ENCODE data around the gene ADORA2B. TPM values are rescaled to one million over a fixed set of nuclear protein-coding genes. Genes with fewer than 3 reads are reported as not detected.

ADORA2B gene
- total RNA-seq, 1 experiment from 2014 or later: 21.7 TPM

GRCh38 chr17:15914400-15915170 is 30.3 kb upstream of the ADORA2B start:
- peak; percentile 67 for DNase-seq (ENCODE audit: unreplicated experiment)
- H3K27ac Mint-ChIP-seq (ENCODE audit: low read depth, unreplicated experiment): peak overlapping the region; percentile 54
- H3K27me3 Mint-ChIP-seq (ENCODE audit: insufficient read depth, unreplicated experiment): no peaks in the 10 kb centered on the region
- peaks cover 7% of the 10 kb centered on the region for H3K9me3 Mint-ChIP-seq (ENCODE audit: unreplicated experiment)
- peaks cover 6% of the 10 kb centered on the region for H3K4me1 Mint-ChIP-seq (ENCODE audit: insufficient read depth, unreplicated experiment)
- no peaks in the 10 kb centered on the region for H3K36me3 Mint-ChIP-seq (ENCODE audit: insufficient read depth, unreplicated experiment)
- ChIA-PET POLR2A (no interaction called here), CTCF (no interaction called here)
- H3K4me3 Mint-ChIP-seq (ENCODE audit: unreplicated experiment): no peak overlapping the region
- no TSS peak for BruUV-seq (replicated peaks)
- no peak for TF ChIP-seq CTCF (IDR thresholded peaks at IDR 0.05; ENCODE audit: unreplicated experiment)
- intact Hi-C loops (cut with micrococcal nuclease): no loop called here

- CTCF ChIA-PET: interaction anchor here (0.5 to 0.6 kb wide), 2 partner anchors 14 to 30 kb away, joined by 3 to 4 read pairs; no protein-coding TSS in a partner anchor
- intact Hi-C loops (cut with micrococcal nuclease): no loop called here
- Mint-ChIP-seq H3K27me3 (ENCODE audit: insufficient read depth, unreplicated experiment) (no peaks in the 10 kb centered on the region), H3K4me3 (ENCODE audit: unreplicated experiment) (no peak overlapping the region), H3K4me1 (ENCODE audit: insufficient read depth, unreplicated experiment) (peaks cover 18% of the 10 kb centered on the region), H3K27ac (ENCODE audit: low read depth, unreplicated experiment) (no peak overlapping the region), H3K36me3 (ENCODE audit: insufficient read depth, unreplicated experiment) (no peaks in the 10 kb centered on the region), H3K9me3 (ENCODE audit: unreplicated experiment) (peaks cover 7% of the 10 kb centered on the region)
- no peak for DNase-seq (ENCODE audit: unreplicated experiment)
- POLR2A ChIA-PET: interaction anchor here (0.9 kb wide), 1 partner anchor 26 kb away, joined by 4 read pairs; no protein-coding TSS in a partner anchor
- no peak for TF ChIP-seq CTCF (IDR thresholded peaks at IDR 0.05; ENCODE audit: unreplicated experiment)
- BruUV-seq (replicated peaks): no TSS peak
These were observed 29.0 kb upstream of the ADORA2B start for GRCh38 chr17:15915961-15916360.

GRCh38 chr17:15917021-15917437 is 27.9 kb upstream of the ADORA2B start:
- ChIA-PET CTCF (no interaction called here), POLR2A (no interaction called here)
- peaks cover 7% of the 10 kb centered on the region for H3K9me3 Mint-ChIP-seq (ENCODE audit: unreplicated experiment)
- no peak overlapping the region for H3K27ac Mint-ChIP-seq (ENCODE audit: low read depth, unreplicated experiment)
- no peak for DNase-seq (ENCODE audit: unreplicated experiment)
- intact Hi-C loops (cut with micrococcal nuclease): no loop called here
- peaks cover 23% of the 10 kb centered on the region for H3K4me1 Mint-ChIP-seq (ENCODE audit: insufficient read depth, unreplicated experiment)
- no peak overlapping the region for H3K4me3 Mint-ChIP-seq (ENCODE audit: unreplicated experiment)
- H3K27me3 Mint-ChIP-seq (ENCODE audit: insufficient read depth, unreplicated experiment): no peaks in the 10 kb centered on the region
- no peaks in the 10 kb centered on the region for H3K36me3 Mint-ChIP-seq (ENCODE audit: insufficient read depth, unreplicated experiment)
- BruUV-seq (replicated peaks): no TSS peak
- no peak for TF ChIP-seq CTCF (IDR thresholded peaks at IDR 0.05; ENCODE audit: unreplicated experiment)

GRCh38 chr17:15917438-15918027 is 27.4 kb upstream of the ADORA2B start:
- peaks cover 23% of the 10 kb centered on the region for H3K4me1 Mint-ChIP-seq (ENCODE audit: insufficient read depth, unreplicated experiment)
- ChIA-PET POLR2A (no interaction called here), CTCF (interaction anchor here (0.7 kb wide), 1 partner anchor 21 kb away, joined by 3 read pairs; no protein-coding TSS in a partner anchor)
- H3K36me3 Mint-ChIP-seq (ENCODE audit: insufficient read depth, unreplicated experiment): no peaks in the 10 kb centered on the region
- H3K27me3 Mint-ChIP-seq (ENCODE audit: insufficient read depth, unreplicated experiment): no peaks in the 10 kb centered on the region
- no peak for TF ChIP-seq CTCF (IDR thresholded peaks at IDR 0.05; ENCODE audit: unreplicated experiment)
- H3K9me3 Mint-ChIP-seq (ENCODE audit: unreplicated experiment): peaks cover 7% of the 10 kb centered on the region
- no TSS peak for BruUV-seq (replicated peaks)
- no peak overlapping the region for H3K27ac Mint-ChIP-seq (ENCODE audit: low read depth, unreplicated experiment)
- no peak for DNase-seq (ENCODE audit: unreplicated experiment)
- intact Hi-C loops (cut with micrococcal nuclease): no loop called here
- H3K4me3 Mint-ChIP-seq (ENCODE audit: unreplicated experiment): no peak overlapping the region

Measured in MCF 10A (cell line).